GM12865 (cell line): ENCODE measurements around the gene PGLYRP4.

Source experiments
- DNase-seq: peaks from one replicate; pipeline ENCODE4 v3.0.0; 2010; ENCODE audit warnings: low read depth
- H3K4me3 ChIP-seq: 2 replicates; pipeline ENCODE4 v1.5.1; 2011; ENCODE audit warnings: mild to moderate bottlenecking, low read depth, low read length, control low read depth
- TF ChIP-seq, protein P1 (sequence below): IDR thresholded peaks from 2 replicates; pipeline ENCODE4 v1.5.1; 2011; ENCODE audit warnings: low read length, control low read depth, low read depth, inconsistent platforms; ENCODE audit not compliant: insufficient read depth; ENCODE audit errors: missing control alignments

PGLYRP4 gene

DNA sequence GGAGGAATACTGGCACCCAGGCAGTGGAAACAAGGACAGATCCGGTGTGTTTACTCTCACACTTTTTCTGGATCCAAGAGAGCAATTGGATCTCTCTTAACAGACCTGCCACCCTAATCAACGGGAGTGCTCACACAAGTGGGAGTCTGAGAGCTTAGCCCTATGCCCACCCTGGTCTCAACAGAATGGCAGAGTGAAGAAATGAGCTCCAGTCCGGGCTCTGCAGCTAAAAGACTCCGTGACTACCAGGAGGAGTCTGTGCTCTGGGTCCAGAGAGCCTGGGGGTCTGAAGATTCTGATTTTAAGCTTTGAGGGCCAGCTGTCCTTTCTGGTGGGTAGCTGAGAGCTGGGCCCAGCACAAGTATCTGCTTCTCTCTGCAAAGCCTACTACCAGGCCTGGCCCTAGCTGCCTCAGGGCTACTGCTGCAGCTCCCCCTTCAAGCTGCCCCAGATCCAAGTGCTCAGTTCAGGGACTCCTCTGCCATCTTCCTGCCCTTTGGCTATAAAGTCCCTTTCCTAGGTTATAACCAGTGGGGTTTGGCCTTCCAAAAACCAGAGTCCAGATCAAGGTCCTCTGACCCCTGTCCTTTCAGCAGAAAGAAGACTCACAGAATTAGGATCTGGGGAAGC, 13.0 kb upstream of the PGLYRP4 start:
- TF ChIP-seq, protein P1, sequence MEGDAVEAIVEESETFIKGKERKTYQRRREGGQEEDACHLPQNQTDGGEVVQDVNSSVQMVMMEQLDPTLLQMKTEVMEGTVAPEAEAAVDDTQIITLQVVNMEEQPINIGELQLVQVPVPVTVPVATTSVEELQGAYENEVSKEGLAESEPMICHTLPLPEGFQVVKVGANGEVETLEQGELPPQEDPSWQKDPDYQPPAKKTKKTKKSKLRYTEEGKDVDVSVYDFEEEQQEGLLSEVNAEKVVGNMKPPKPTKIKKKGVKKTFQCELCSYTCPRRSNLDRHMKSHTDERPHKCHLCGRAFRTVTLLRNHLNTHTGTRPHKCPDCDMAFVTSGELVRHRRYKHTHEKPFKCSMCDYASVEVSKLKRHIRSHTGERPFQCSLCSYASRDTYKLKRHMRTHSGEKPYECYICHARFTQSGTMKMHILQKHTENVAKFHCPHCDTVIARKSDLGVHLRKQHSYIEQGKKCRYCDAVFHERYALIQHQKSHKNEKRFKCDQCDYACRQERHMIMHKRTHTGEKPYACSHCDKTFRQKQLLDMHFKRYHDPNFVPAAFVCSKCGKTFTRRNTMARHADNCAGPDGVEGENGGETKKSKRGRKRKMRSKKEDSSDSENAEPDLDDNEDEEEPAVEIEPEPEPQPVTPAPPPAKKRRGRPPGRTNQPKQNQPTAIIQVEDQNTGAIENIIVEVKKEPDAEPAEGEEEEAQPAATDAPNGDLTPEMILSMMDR = no peak
- no peak overlapping the region for H3K4me3 ChIP-seq
- DNase-seq = no peak

DNA sequence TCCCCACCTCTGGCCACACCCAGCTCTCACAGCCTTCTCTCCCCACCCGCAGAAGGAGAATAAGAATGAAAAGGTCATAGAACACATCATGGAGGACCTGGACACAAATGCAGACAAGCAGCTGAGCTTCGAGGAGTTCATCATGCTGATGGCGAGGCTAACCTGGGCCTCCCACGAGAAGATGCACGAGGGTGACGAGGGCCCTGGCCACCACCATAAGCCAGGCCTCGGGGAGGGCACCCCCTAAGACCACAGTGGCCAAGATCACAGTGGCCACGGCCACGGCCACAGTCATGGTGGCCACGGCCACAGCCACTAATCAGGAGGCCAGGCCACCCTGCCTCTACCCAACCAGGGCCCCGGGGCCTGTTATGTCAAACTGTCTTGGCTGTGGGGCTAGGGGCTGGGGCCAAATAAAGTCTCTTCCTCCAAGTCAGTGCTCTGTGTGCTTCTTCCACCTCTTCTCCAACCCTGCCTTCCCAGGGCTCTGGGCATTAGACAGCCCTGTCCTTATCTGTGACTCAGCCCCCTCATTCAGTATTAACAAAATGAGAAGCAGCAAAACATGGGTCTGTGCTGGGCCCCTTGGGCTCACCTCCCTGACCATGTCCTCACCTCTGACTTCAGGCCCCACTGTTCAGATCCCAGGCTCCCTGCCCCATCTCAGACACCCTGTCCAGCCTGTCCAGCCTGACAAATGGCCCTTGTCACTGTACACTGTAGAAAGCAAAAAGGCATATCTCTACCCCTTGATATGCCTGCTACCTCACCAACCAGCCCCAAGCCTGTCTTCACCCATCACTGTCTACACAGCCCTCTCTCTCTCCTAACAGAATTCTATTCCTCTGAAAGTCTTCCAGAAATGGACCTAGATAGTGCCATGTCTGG, 12.2 kb upstream of the PGLYRP4 start:
- no peak overlapping the region for H3K4me3 ChIP-seq
- no peak for DNase-seq
- TF ChIP-seq, protein P1 = no peak

DNA sequence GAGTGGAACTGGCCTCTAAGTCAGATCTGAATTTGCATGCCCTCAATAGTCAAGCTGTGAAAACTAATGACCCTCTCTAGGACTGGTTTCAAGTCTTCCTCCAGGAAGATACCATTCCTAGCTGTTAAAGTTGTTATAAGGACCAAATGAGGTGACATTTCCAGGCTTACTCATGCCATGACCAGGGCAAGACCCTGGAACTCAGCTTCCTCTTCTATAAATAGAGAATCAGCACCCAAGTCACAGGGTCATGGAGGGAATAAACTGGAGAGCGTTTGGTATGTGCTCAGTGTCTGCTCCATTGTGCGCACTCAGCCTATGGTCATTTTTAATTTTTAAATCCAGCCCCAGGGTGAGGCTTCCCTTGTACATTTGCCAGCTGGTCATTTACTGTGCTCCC, 11.5 kb upstream of the PGLYRP4 start:
- H3K4me3 ChIP-seq = no peak overlapping the region
- TF ChIP-seq, protein P1 = no peak
- DNase-seq = no peak

DNA sequence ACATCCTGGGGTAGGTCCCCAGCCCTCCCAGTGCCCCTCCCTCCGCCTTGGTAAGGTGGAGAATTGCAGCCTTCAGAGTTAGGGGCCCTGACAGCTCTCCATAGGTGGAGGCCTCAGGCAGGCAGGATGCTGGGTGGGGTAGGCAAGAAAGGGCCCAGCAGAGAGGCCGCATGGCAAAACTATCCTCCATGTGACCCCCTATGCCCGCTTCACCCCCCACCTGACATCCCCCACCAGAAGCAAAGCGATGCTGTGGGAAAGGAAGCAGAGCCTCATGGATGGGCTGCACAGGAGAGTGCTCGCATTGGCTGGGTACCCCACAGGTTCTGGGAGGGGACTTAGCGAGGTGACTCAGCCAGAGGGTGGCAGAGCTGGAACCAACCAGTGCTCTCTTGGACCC, 10.6 kb upstream of the PGLYRP4 start:
- no peak overlapping the region for H3K4me3 ChIP-seq
- TF ChIP-seq, protein P1 = no peak
- no peak for DNase-seq

DNA sequence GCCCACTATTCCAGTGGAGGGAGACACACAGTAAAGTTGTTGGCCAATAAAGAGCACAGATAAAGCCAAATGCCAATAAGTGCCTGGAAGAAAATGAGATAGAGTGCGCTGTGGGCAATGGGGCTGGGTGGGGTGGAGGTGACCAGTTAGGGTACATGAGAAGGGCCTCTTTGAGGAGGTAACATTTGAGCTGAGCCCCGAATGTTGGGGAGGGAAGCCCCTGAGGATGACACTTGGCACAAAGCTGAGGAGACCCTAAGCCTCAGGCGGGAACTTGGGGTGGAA, 10.0 kb upstream of the PGLYRP4 start:
- DNase-seq = no peak
- TF ChIP-seq, protein P1 = no peak
- no peak overlapping the region for H3K4me3 ChIP-seq

DNA sequence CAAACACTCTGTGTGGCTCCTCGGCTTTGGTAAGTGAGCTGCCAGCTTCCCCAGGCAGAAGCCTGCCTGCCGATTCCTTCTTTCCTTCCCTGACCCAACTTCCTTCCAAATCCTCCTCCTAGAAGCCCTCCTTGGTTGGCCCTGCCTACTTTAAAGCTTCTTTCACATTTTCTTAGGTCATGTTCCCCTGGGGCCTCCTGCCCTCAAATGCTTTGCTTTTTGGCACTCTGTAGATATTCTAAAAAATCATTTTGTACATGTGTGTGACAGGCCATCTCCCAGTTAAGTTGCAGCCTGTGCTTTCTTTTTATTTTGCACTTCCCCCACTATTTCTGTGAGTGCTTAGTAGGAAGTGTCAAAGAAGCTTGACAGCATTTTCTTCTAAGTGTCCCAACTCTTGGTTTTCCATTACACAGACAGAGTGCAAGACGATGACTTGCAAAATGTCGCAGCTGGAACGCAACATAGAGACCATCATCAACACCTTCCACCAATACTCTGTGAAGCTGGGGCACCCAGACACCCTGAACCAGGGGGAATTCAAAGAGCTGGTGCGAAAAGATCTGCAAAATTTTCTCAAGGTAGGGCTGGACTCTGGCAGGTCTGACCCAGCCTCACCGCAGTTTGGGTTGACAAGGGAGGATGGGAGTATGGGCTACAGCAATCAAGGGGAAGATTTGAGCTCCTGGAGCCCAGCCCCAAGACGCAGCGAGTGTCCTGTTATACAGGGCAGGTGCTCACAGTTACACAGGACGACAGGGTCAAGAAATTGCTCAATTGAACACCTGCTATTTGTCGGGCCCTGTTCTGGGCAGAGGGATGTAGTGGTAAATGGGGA, 9.4 kb upstream of the PGLYRP4 start, which contains the start of gene S100A9:
TSS of gene S100A9 (plus strand) at position 2 of the 838 bp plus-strand sequence. CDS start at position 432, 430 bp downstream.
- no peak for DNase-seq
- no peak within 1 kb of the TSS for H3K4me3 ChIP-seq
- TF ChIP-seq, protein P1 = no peak
